ENCODE results near the gene WAC. TPM values are rescaled to one million over a fixed set of nuclear protein-coding genes. Genes with fewer than 3 reads are reported as not detected.

The WAC gene
- total and polyA plus RNA-seq, 2 of the 13 experiments (the other 11 are each of a cell fraction or from before 2014, with no cell fraction given) = 69.1 to 96.2 TPM

GRCh38 chr10:28600056-28600455, 67.1 kb downstream of the WAC start (continued):
- TF ChIP-seq, protein P1, sequence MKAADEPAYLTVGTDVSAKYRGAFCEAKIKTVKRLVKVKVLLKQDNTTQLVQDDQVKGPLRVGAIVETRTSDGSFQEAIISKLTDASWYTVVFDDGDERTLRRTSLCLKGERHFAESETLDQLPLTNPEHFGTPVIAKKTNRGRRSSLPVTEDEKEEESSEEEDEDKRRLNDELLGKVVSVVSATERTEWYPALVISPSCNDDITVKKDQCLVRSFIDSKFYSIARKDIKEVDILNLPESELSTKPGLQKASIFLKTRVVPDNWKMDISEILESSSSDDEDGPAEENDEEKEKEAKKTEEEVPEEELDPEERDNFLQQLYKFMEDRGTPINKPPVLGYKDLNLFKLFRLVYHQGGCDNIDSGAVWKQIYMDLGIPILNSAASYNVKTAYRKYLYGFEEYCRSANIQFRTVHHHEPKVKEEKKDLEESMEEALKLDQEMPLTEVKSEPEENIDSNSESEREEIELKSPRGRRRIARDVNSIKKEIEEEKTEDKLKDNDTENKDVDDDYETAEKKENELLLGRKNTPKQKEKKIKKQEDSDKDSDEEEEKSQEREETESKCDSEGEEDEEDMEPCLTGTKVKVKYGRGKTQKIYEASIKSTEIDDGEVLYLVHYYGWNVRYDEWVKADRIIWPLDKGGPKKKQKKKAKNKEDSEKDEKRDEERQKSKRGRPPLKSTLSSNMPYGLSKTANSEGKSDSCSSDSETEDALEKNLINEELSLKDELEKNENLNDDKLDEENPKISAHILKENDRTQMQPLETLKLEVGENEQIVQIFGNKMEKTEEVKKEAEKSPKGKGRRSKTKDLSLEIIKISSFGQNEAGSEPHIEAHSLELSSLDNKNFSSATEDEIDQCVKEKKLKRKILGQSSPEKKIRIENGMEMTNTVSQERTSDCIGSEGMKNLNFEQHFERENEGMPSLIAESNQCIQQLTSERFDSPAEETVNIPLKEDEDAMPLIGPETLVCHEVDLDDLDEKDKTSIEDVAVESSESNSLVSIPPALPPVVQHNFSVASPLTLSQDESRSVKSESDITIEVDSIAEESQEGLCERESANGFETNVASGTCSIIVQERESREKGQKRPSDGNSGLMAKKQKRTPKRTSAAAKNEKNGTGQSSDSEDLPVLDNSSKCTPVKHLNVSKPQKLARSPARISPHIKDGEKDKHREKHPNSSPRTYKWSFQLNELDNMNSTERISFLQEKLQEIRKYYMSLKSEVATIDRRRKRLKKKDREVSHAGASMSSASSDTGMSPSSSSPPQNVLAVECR (CRISPR knock-in tag; IDR thresholded peaks at IDR 0.05; ENCODE audit: borderline replicate concordance) = no peak
- TF ChIP-seq POGZ (CRISPR knock-in tag; IDR thresholded peaks at IDR 0.05) (no peak), TSC22D2 (CRISPR knock-in tag; IDR thresholded peaks at IDR 0.05; ENCODE audit: borderline replicate concordance) (no peak), ZNF256 (CRISPR knock-in tag; conservative IDR thresholded peaks at IDR 0.05) (no peak)
- TF ChIP-seq, protein P2, sequence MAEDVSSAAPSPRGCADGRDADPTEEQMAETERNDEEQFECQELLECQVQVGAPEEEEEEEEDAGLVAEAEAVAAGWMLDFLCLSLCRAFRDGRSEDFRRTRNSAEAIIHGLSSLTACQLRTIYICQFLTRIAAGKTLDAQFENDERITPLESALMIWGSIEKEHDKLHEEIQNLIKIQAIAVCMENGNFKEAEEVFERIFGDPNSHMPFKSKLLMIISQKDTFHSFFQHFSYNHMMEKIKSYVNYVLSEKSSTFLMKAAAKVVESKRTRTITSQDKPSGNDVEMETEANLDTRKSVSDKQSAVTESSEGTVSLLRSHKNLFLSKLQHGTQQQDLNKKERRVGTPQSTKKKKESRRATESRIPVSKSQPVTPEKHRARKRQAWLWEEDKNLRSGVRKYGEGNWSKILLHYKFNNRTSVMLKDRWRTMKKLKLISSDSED (CRISPR knock-in tag; IDR thresholded peaks at IDR 0.05) = no peak

- H3K4me3 ChIP-seq (replicated peaks in 1 of 3; ENCODE audit: insufficient read depth in 1 of 3, low read depth in 2 of 3, low read length in 3 of 3) = no peak overlapping the region
- BruUV-seq (replicated peaks) = TSS peak; percentile 9
- no peak overlapping the region for H2AFZ ChIP-seq (ENCODE audit: low read length)
- H4K20me1 ChIP-seq (ENCODE audit: insufficient read depth, low read length) = peaks cover 49% of the 10 kb centered on the region
- peaks cover 57% of the 10 kb centered on the region for H3K79me2 ChIP-seq (ENCODE audit: insufficient read depth, low read length)
- CTCF ChIA-PET (ENCODE audit: low intra/inter-chr PET ratio, low total read pairs) = no interaction called here
- whole genome bisulfite sequencing (ENCODE audit: low lambda C conversion rate) = 85% methylated on average over 4 of the region's 4 CpGs
- H3K9ac ChIP-seq (ENCODE audit: insufficient read depth, low read depth, low read length) = no peak overlapping the region
- no peaks in the 10 kb centered on the region for H3K4me1 ChIP-seq (ENCODE audit: insufficient read depth, low read length)
- H3K27me3 ChIP-seq (ENCODE audit: control insufficient read depth in 1 of 2, insufficient read depth in 2 of 2, low read length in 2 of 2) = no peaks in the 10 kb centered on the region
- ATAC-seq = no peak
- POLR2A ChIA-PET = no interaction called here
- H3K9me3 ChIP-seq (ENCODE audit: low read length) = no peaks in the 10 kb centered on the region
- H3K4me2 ChIP-seq (ENCODE audit: low read depth, low read length) = no peak overlapping the region
- no peak for DNase-seq (ENCODE audit: low spot score)
- H3K27ac ChIP-seq (ENCODE audit: extremely low read length, insufficient read depth, low read length) = no peak overlapping the region
- in situ Hi-C loops (cut with HindIII; ENCODE audit: extremely low pct_ligation_motif_present, low pct_unique_long_range_greater_than_20kb) = no loop called here
- FAIRE-seq = no peak
- peaks cover 4 to 61% of the 10 kb centered on the region in 2 experiments; a peak in 4 of 5 replicates for H3K36me3 ChIP-seq (replicated peaks in 1 of 2; ENCODE audit: control insufficient read depth in 1 of 2, insufficient read depth in 2 of 2, low read length in 2 of 2)
- intact Hi-C loops (cut with micrococcal nuclease; ENCODE audit: unreplicated experiment) = loop anchor here (5.0 kb wide), 1 partner anchor 34 kb away; no protein-coding TSS in a partner anchor
- TF ChIP-seq DNMT1 (CRISPR knock-in tag; IDR thresholded peaks at IDR 0.05) (no peak), ZFAT (CRISPR knock-in tag; conservative IDR thresholded peaks at IDR 0.05) (no peak), ZNF609 (CRISPR knock-in tag; IDR thresholded peaks at IDR 0.05; ENCODE audit: borderline replicate concordance) (no peak), CEBPG (CRISPR knock-in tag; IDR thresholded peaks at IDR 0.05) (no peak), ZNF232 (CRISPR knock-in tag; IDR thresholded peaks at IDR 0.05; ENCODE audit: borderline replicate concordance) (no peak), ZNF768 (CRISPR knock-in tag; IDR thresholded peaks at IDR 0.05) (no peak)
- TF ChIP-seq, protein P3, sequence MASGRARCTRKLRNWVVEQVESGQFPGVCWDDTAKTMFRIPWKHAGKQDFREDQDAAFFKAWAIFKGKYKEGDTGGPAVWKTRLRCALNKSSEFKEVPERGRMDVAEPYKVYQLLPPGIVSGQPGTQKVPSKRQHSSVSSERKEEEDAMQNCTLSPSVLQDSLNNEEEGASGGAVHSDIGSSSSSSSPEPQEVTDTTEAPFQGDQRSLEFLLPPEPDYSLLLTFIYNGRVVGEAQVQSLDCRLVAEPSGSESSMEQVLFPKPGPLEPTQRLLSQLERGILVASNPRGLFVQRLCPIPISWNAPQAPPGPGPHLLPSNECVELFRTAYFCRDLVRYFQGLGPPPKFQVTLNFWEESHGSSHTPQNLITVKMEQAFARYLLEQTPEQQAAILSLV (CRISPR knock-in tag; IDR thresholded peaks at IDR 0.05; ENCODE audit: borderline replicate concordance) = no peak
These were observed 68.1 kb downstream of the WAC start for GRCh38 chr10:28601012-28601411.
